Rectal smooth muscle tissue (tissue), 1 donor: Measurements from ENCODE around the gene RASSF3.
A peak's percentile ranks its signal among the peaks of the same experiment; 100 is the strongest.
"Not testable (repeated sequence)": the region's sequence is repeated elsewhere in the genome, so short reads cannot be mapped to it uniquely, and the experiment has no call there.

Source experiments
- H3K27ac ChIP-seq: one replicate; pipeline ENCODE4 v1.7.0; 2013; ENCODE audit warnings: low read depth, low read length, inconsistent platforms
- H3K27me3 ChIP-seq: one replicate; pipeline ENCODE4 v1.7.0; 2013; ENCODE audit warnings: low read length; ENCODE audit not compliant: control insufficient read depth, insufficient read depth
- H3K36me3 ChIP-seq: one replicate; pipeline ENCODE4 v1.7.0; 2013; ENCODE audit warnings: low read length; ENCODE audit not compliant: control insufficient read depth, insufficient read depth
- H3K4me1 ChIP-seq: one replicate; pipeline ENCODE4 v1.7.0; 2013; ENCODE audit warnings: low read length; ENCODE audit not compliant: control insufficient read depth, insufficient read depth
- H3K4me3 ChIP-seq: one replicate; pipeline ENCODE4 v1.7.0; 2013; ENCODE audit warnings: low read length
- H3K9ac ChIP-seq: one replicate; pipeline ENCODE4 v1.7.0; 2013; ENCODE audit warnings: low read length

The RASSF3 gene

DNA sequence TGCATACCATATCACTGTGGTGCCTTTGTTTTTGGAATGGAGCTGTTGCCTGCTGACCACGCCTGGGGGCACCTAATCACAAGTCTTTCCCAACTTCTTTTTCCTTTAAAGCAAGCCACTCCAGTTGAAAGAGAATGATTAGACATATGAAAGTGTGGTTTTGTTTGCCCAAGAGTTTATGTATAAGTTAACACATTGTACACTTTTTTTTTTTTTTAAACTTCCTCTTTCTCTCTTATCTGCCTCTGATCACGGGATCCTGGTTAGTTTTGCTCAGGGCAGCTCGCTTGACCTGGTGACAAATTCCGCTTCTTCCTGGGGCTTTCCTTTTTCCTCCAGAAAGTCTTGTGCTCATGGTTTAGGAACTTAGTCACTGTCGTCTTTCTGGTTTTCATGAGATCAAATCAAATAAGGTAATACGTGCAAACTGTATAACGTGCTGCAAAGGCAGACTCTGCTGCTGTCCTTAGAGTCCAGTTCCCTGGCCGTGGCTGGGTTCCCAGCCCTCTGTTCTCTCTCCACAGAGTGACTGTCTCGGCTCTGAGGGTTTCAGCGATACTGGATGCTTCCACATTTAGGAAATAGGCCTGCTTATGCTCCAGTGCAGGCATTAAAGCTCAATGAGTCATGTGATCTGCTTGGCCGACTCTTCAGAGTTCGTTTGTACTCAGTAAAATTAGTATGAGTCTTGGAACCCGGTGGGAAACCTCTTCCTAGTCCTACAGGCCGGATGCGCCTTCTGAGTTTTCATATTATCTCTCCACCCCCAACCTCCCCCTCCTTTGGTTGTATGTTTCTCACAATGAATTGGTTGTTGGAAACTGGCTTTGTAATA lies 15.2 kb downstream of the RASSF3 start:
- Histone ChIP-seq H3K27ac (peak overlapping the region; percentile 91), H3K9ac (no peak overlapping the region), H3K36me3 (no peaks in the 10 kb centered on the region), H3K4me3 (peak overlapping the region; percentile 61), H3K27me3 (no peaks in the 10 kb centered on the region), H3K4me1 (peaks cover 26% of the 10 kb centered on the region)

- not testable (repeated sequence) for H3K9ac ChIP-seq, H3K27me3 ChIP-seq, H3K4me3 ChIP-seq, H3K36me3 ChIP-seq
- Histone ChIP-seq H3K27ac (peak overlapping the region; percentile 44), H3K4me1 (peaks cover 28% of the 10 kb centered on the region)
These were observed 16.3 kb downstream of the RASSF3 start for GRCh38 chr12:64626588-64626987.

GRCh38 chr12:64627771-64628170 lies 17.5 kb downstream of the RASSF3 start:
- peaks cover 31% of the 10 kb centered on the region for H3K4me1 ChIP-seq
- H3K27ac ChIP-seq = peak overlapping the region; percentile 70
- no peaks in the 10 kb centered on the region for H3K27me3 ChIP-seq

DNA sequence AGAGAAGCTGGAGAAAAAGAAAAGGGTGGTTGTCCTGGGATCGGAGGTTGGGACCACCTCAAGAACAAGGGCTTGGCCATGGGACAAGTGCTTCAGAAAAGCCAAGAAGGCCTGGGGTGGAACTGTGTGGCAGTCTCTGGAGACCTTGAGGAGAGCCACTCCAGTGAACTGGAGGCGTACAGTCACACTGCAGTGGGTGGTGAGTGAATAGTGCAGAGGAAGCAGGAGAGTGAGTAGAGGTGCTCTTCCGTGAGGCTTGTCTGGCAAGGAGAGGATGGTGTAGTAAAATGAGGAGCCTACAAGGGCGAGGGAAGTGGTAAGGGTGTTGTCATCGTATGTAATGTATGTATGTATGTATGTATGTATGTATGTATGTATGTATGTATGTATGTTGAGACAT lies 20.9 kb downstream of the RASSF3 start:
- no peaks in the 10 kb centered on the region for H3K27me3 ChIP-seq
- peaks cover 28% of the 10 kb centered on the region for H3K4me1 ChIP-seq
- no peak overlapping the region for H3K27ac ChIP-seq
- no peak overlapping the region for H3K4me3 ChIP-seq
- no peak overlapping the region for H3K9ac ChIP-seq
- no peaks in the 10 kb centered on the region for H3K36me3 ChIP-seq

More at GRCh38 chr12:64627771-64628170, 17.5 kb downstream of the RASSF3 start:
- Histone ChIP-seq H3K36me3 (no peaks in the 10 kb centered on the region), H3K4me3 (no peak overlapping the region), H3K9ac (no peak overlapping the region)

DNA sequence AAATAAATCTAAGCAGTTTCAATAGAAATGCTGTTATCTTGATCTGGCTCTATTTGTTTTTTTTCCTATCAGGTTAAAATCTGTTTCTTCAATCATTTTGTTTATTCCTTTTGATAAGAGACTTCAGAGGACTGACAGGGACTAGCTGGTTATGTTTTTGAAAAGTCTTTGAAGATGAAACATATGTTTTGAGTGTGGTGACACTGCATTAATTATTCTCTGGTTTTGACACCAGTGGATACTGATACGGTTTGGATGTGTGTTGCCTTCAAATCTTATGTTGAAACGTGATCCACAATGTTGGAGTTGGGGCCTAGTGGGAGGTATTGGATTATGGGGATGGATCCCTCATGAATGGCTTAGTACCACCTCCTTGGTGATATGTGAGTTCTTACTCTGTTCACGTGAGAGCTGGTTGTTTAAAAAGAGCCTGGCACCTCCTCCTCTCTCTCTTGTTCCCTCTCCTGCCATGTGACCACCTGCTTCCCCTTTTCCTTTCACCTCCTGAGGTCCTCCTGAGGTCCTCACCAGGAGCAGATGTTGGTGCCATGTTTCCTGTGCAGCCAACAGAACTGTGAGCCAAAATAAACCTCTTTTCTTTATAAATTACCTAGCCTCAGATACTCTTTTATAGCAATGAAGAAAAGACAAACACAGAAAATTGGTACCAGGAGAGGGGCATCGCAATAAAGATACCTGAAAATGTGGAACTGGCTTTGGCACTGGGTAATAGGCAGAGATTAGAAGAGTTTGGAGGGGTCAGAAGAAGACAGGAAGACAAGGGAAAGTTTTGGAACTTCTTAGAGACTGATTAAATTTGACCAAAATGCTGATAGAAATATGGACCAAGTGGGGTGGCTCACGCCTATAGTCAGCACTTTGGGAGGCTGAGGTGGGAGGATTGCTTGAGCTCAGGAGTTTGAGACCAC lies 23.0 kb downstream of the RASSF3 start:
- Histone ChIP-seq H3K9ac (no peak overlapping the region), H3K4me1 (peaks cover 13% of the 10 kb centered on the region), H3K4me3 (no peak overlapping the region), H3K36me3 (no peaks in the 10 kb centered on the region), H3K27ac (no peak overlapping the region), H3K27me3 (no peaks in the 10 kb centered on the region)

GRCh38 chr12:64633940-64634337 lies 23.6 kb downstream of the RASSF3 start:
- Histone ChIP-seq H3K36me3 (no peaks in the 10 kb centered on the region), H3K4me3 (no peak overlapping the region), H3K27ac (no peak overlapping the region), H3K27me3 (no peaks in the 10 kb centered on the region), H3K9ac (no peak overlapping the region), H3K4me1 (peaks cover 11% of the 10 kb centered on the region)

DNA sequence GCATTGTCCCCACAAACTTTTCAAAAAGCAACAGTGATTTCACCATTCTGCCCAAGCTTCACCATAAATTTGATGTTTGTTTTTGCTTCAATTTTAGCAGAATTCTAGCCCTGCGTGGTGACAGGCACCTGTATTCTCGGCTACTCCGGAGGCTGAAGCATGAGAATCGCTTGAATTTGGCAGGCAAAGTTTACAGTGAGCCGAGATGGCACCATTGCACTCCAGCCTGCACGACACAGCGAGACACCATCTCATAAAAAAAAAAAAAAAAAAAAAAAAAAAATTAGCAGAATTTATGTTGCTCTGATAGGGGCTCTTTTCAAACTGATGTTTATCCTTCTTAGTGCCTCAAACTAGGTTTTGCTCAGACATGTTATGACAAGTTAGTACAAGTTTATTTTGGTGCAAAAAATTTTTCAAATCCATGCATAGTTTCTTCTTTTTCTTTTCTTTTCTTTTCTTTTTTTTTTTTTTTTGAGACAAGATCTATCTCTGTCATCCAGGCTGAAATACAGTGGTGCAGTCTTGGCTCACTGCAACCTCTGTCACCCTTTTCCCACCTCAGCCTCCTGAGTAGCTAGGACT lies 24.3 kb downstream of the RASSF3 start:
- H3K27ac ChIP-seq = no peak overlapping the region

GRCh38 chr12:64635356-64635998 lies 25.2 kb downstream of the RASSF3 start:
- Histone ChIP-seq H3K4me1 (peaks cover 10% of the 10 kb centered on the region), H3K9ac (no peak overlapping the region), H3K27me3 (no peaks in the 10 kb centered on the region), H3K27ac (no peak overlapping the region), H3K36me3 (no peaks in the 10 kb centered on the region), H3K4me3 (no peak overlapping the region)

More for the DNA sequence above, 24.3 kb downstream of the RASSF3 start:
- no peak overlapping the region for H3K9ac ChIP-seq
- H3K4me3 ChIP-seq = no peak overlapping the region
- H3K36me3 ChIP-seq = no peaks in the 10 kb centered on the region
- peaks cover 11% of the 10 kb centered on the region for H3K4me1 ChIP-seq
- no peaks in the 10 kb centered on the region for H3K27me3 ChIP-seq

DNA sequence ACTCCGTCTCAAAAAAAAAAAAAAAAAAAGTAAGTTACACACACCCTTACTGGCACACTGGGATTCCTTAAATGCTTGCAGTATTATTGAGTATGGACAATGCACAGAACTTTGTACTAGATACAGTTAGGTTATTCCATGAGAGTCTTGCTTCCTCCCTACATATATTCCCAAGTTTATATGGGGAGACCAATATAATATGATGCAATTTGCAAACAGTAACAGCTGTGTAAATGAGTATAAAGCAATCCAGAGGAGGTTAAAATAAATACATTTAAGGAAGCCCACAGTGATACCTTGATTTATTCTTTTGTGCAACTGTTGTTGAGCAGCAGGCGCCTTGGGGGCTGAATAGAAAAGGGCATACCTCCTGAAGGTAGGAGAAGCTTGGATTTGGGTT lies 26.6 kb downstream of the RASSF3 start:
- Histone ChIP-seq H3K4me1 (peaks cover 9% of the 10 kb centered on the region), H3K27me3 (no peaks in the 10 kb centered on the region)

DNA sequence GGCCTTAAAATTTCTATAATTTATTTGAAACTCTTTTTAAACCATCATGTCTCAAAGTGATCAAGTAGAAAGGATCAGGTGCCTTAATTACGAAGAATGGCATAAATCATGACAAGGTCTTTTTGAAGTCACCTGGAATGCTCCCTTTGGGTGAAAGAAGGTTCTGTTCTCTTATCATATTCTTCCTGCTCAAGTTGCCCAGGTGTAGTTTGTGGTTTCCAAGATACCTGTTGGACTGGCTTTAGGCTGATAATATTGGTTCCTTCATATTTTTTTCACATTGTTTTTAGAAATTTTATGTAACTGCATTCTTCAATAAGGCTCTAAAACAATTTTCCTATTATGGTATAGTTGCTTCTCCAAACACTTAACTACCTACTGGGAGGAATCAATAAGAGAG lies 29.2 kb downstream of the RASSF3 start:
- no peaks in the 10 kb centered on the region for H3K36me3 ChIP-seq
- H3K9ac ChIP-seq = no peak overlapping the region
- no peak overlapping the region for H3K27ac ChIP-seq
- no peaks in the 10 kb centered on the region for H3K4me1 ChIP-seq
- H3K27me3 ChIP-seq = no peaks in the 10 kb centered on the region
- H3K4me3 ChIP-seq = no peak overlapping the region

More for the DNA sequence above, 26.6 kb downstream of the RASSF3 start:
- H3K9ac ChIP-seq = no peak overlapping the region
- no peak overlapping the region for H3K4me3 ChIP-seq
- no peaks in the 10 kb centered on the region for H3K36me3 ChIP-seq
- H3K27ac ChIP-seq = peak overlapping the region; percentile 1

GRCh38 chr12:64646318-64646717 lies 36.0 kb downstream of the RASSF3 start:
- H3K27ac ChIP-seq = no peak overlapping the region
- no peak overlapping the region for H3K4me3 ChIP-seq
- no peaks in the 10 kb centered on the region for H3K27me3 ChIP-seq
- no peak overlapping the region for H3K9ac ChIP-seq
- no peaks in the 10 kb centered on the region for H3K36me3 ChIP-seq
- H3K4me1 ChIP-seq = peaks cover 15% of the 10 kb centered on the region

- Histone ChIP-seq H3K36me3 (no peaks in the 10 kb centered on the region), H3K4me3 (no peak overlapping the region), H3K27ac (peak overlapping the region; percentile 79), H3K4me1 (peaks cover 15% of the 10 kb centered on the region), H3K9ac (no peak overlapping the region), H3K27me3 (no peaks in the 10 kb centered on the region)
These were observed 39.2 kb downstream of the RASSF3 start for GRCh38 chr12:64649487-64649886.
